HepG2 (cell line): Measurements from ENCODE around the gene BCL2L11. TPM values are rescaled to one million over a fixed set of nuclear protein-coding genes. Genes with fewer than 3 reads are reported as not detected.

ENCODE experiments used
- polyA plus RNA-seq, 8 experiments: library from polyadenylated mRNA; depleted of rRNA in 3 of 8; stranded (reverse) in 7 of 8; unstranded in 1 of 8; fragments of >200 nt; fragmentation: Illumina TruSeq in 4 of 8; extraction: Trizol in 4 of 8; gene quantifications; 2 replicates each; pipeline versions ENCODE4 v1.2.1 to v1.2.3, GENCODE V29; 2011 to 2016; ENCODE audit warnings: low read depth in 4 of 8, missing spikeins in 1 of 8, mixed read lengths in 1 of 8; ENCODE audit not compliant: insufficient read depth in 1 of 8
- total RNA-seq, 5 experiments: library from RNA; depleted of rRNA; stranded (reverse); fragments of >200 nt; fragmentation: Illumina TruSeq; extraction: Trizol; gene quantifications; 2 replicates each; pipeline ENCODE4 v1.2.3, GENCODE V29; 2016; ENCODE audit warnings: low read depth in 1 of 5
- TF ChIP-seq, protein P1 (sequence below): sonication (generic); formaldehyde crosslinking; IDR thresholded peaks from 2 replicates; pipeline ENCODE4 v1.5.1; 2020; ENCODE audit warnings: mild to moderate bottlenecking, missing genetic modification reagents, borderline replicate concordance

BCL2L11 gene
- total and polyA plus RNA-seq, 2 of the 13 experiments (the other 11 are each of a cell fraction or from before 2014, with no cell fraction given), result 6.1 to 9.7 TPM

- TF ChIP-seq, protein P1, sequence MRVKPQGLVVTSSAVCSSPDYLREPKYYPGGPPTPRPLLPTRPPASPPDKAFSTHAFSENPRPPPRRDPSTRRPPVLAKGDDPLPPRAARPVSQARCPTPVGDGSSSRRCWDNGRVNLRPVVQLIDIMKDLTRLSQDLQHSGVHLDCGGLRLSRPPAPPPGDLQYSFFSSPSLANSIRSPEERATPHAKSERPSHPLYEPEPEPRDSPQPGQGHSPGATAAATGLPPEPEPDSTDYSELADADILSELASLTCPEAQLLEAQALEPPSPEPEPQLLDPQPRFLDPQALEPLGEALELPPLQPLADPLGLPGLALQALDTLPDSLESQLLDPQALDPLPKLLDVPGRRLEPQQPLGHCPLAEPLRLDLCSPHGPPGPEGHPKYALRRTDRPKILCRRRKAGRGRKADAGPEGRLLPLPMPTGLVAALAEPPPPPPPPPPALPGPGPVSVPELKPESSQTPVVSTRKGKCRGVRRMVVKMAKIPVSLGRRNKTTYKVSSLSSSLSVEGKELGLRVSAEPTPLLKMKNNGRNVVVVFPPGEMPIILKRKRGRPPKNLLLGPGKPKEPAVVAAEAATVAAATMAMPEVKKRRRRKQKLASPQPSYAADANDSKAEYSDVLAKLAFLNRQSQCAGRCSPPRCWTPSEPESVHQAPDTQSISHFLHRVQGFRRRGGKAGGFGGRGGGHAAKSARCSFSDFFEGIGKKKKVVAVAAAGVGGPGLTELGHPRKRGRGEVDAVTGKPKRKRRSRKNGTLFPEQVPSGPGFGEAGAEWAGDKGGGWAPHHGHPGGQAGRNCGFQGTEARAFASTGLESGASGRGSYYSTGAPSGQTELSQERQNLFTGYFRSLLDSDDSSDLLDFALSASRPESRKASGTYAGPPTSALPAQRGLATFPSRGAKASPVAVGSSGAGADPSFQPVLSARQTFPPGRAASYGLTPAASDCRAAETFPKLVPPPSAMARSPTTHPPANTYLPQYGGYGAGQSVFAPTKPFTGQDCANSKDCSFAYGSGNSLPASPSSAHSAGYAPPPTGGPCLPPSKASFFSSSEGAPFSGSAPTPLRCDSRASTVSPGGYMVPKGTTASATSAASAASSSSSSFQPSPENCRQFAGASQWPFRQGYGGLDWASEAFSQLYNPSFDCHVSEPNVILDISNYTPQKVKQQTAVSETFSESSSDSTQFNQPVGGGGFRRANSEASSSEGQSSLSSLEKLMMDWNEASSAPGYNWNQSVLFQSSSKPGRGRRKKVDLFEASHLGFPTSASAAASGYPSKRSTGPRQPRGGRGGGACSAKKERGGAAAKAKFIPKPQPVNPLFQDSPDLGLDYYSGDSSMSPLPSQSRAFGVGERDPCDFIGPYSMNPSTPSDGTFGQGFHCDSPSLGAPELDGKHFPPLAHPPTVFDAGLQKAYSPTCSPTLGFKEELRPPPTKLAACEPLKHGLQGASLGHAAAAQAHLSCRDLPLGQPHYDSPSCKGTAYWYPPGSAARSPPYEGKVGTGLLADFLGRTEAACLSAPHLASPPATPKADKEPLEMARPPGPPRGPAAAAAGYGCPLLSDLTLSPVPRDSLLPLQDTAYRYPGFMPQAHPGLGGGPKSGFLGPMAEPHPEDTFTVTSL, result no peak
These were observed 96.3 kb downstream of the BCL2L11 start (continued) for GRCh38 chr2:111216811-111217652.
